Measurements from ENCODE around the gene MAGI1.

The MAGI1 gene

GRCh38 chr3:65963787-65964677, 74.7 kb downstream of the MAGI1 start:
- Histone ChIP-seq H3K27ac (no peak overlapping the region), H3K9me3 (no peaks in the 10 kb centered on the region), H3K4me3 (no peak overlapping the region), H3K4me1 (peaks cover 0 to 17% (median 10%) of the 10 kb centered on the region in 4 donors), H3K27me3 (no peaks in the 10 kb centered on the region), H3K36me3 (no peaks in the 10 kb centered on the region)
- TF ChIP-seq, protein P1, sequence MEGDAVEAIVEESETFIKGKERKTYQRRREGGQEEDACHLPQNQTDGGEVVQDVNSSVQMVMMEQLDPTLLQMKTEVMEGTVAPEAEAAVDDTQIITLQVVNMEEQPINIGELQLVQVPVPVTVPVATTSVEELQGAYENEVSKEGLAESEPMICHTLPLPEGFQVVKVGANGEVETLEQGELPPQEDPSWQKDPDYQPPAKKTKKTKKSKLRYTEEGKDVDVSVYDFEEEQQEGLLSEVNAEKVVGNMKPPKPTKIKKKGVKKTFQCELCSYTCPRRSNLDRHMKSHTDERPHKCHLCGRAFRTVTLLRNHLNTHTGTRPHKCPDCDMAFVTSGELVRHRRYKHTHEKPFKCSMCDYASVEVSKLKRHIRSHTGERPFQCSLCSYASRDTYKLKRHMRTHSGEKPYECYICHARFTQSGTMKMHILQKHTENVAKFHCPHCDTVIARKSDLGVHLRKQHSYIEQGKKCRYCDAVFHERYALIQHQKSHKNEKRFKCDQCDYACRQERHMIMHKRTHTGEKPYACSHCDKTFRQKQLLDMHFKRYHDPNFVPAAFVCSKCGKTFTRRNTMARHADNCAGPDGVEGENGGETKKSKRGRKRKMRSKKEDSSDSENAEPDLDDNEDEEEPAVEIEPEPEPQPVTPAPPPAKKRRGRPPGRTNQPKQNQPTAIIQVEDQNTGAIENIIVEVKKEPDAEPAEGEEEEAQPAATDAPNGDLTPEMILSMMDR (IDR thresholded peaks at IDR 0.05), result no peak
- DNase-seq, result no peak
- intact Hi-C loops (cut with DNase I; ENCODE audit: low total_unique reads), result no loop called here

GRCh38 chr3:65961733-65962132, 77.0 kb downstream of the MAGI1 start:
- TF ChIP-seq, protein P1 (IDR thresholded peaks at IDR 0.05), result no peak
- no peaks in the 10 kb centered on the region for H3K27me3 ChIP-seq
- no peak overlapping the region for H3K27ac ChIP-seq
- H3K36me3 ChIP-seq, result no peaks in the 10 kb centered on the region
- peaks cover 0 to 20% (median 8%) of the 10 kb centered on the region in 4 donors for H3K4me1 ChIP-seq
- H3K9me3 ChIP-seq, result no peaks in the 10 kb centered on the region
- intact Hi-C loops (cut with DNase I; ENCODE audit: low total_unique reads), result no loop called here
- no peak for DNase-seq
- H3K4me3 ChIP-seq, result no peak overlapping the region

- Histone ChIP-seq H3K4me1 (peaks cover 0 to 20% (median 9%) of the 10 kb centered on the region in 4 donors), H3K4me3 (no peak overlapping the region), H3K36me3 (no peaks in the 10 kb centered on the region), H3K9me3 (no peaks in the 10 kb centered on the region), H3K27me3 (no peaks in the 10 kb centered on the region), H3K27ac (no peak overlapping the region)
- DNase-seq, result no peak
- intact Hi-C loops (cut with DNase I; ENCODE audit: low total_unique reads), result no loop called here
- TF ChIP-seq, protein P1 (IDR thresholded peaks at IDR 0.05), result no peak
These were observed 77.6 kb downstream of the MAGI1 start for GRCh38 chr3:65961128-65961527.

GRCh38 chr3:65960087-65960486, 78.6 kb downstream of the MAGI1 start:
- H3K4me3 ChIP-seq, result no peak overlapping the region
- H3K36me3 ChIP-seq, result no peaks in the 10 kb centered on the region
- DNase-seq, result no peak
- H3K27me3 ChIP-seq, result no peaks in the 10 kb centered on the region
- peaks cover 0 to 30% (median 13%) of the 10 kb centered on the region in 4 donors for H3K4me1 ChIP-seq
- H3K27ac ChIP-seq, result no peak overlapping the region
- no peaks in the 10 kb centered on the region for H3K9me3 ChIP-seq
- TF ChIP-seq, protein P1 (IDR thresholded peaks at IDR 0.05), result no peak
- intact Hi-C loops (cut with DNase I; ENCODE audit: low total_unique reads), result no loop called here

- intact Hi-C loops (cut with DNase I; ENCODE audit: low total_unique reads), result no loop called here
- Histone ChIP-seq H3K4me3 (no peak overlapping the region), H3K36me3 (no peaks in the 10 kb centered on the region), H3K9me3 (no peaks in the 10 kb centered on the region), H3K4me1 (peaks cover 0 to 41% (median 19%) of the 10 kb centered on the region in 4 donors), H3K27me3 (no peaks in the 10 kb centered on the region), H3K27ac (no peak overlapping the region)
- TF ChIP-seq, protein P1 (IDR thresholded peaks at IDR 0.05), result no peak
- no peak for DNase-seq
These were observed 80.5 kb downstream of the MAGI1 start for GRCh38 chr3:65958216-65958615.

All from tibial artery (tissue), 4 donors.